ENCODE measurements around the gene APOBEC3F.
"Not testable (repeated sequence)": the region's sequence is repeated elsewhere in the genome, so short reads cannot be mapped to it uniquely, and the experiment has no call there.

Gene APOBEC3F

DNA sequence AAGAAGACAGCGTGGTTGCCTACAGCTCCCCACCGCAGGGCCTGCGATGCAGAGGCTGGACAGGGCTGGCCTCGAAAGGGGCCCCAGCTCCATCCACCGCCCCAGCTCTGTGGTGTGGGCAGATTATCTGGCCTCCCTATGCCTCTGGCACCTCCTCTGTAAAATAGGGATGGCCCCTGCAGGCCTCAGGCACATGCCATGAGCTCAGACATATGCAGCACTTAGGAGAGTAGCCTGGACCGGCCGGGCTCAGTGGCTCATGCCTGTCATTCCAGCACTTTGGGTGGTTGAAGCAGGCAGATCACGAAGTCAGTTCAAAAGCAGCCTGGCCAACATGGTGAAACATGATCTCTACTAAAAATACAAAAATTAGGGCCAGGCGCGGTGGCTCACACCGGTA lies 12.4 kb upstream of the APOBEC3F start:
- DNase-seq: no peak

DNA sequence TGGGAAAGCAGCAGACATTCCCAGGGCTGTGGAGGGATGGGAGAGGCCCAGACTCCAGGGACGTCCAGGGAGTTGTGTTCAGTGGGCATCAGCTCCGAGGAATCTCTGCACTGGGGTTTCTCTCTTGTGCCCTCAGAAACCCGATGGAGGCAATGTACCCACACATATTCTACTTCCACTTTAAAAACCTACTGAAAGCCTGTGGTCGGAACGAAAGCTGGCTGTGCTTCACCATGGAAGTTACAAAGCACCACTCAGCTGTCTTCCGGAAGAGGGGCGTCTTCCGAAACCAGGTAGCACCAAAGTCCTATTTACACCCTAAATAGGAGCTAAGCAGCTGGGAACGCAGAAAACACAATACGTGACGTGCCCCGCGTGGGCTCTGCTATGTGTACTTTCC lies 11.4 kb upstream of the APOBEC3F start:
- DNase-seq: no peak

DNA sequence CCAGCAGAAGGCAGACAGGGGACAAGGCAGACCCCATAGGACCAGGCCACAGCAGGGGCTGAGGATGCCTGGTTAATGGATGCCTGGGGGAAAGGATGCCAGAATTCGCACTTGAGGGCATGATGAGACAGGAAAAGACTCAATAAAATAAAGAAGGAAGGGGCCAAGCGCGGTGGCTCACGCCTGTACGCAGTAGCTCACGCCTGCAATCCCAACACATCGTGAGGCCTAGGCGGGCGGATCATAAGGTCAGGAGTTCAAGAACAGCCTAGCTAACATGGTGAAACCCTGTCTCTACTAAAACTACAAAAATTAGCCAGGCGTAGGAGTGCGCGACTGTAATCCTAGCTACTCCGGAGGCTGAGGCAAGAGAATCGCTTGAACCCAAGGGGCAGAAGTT lies 10.0 kb upstream of the APOBEC3F start:
- DNase-seq: no peak

DNA sequence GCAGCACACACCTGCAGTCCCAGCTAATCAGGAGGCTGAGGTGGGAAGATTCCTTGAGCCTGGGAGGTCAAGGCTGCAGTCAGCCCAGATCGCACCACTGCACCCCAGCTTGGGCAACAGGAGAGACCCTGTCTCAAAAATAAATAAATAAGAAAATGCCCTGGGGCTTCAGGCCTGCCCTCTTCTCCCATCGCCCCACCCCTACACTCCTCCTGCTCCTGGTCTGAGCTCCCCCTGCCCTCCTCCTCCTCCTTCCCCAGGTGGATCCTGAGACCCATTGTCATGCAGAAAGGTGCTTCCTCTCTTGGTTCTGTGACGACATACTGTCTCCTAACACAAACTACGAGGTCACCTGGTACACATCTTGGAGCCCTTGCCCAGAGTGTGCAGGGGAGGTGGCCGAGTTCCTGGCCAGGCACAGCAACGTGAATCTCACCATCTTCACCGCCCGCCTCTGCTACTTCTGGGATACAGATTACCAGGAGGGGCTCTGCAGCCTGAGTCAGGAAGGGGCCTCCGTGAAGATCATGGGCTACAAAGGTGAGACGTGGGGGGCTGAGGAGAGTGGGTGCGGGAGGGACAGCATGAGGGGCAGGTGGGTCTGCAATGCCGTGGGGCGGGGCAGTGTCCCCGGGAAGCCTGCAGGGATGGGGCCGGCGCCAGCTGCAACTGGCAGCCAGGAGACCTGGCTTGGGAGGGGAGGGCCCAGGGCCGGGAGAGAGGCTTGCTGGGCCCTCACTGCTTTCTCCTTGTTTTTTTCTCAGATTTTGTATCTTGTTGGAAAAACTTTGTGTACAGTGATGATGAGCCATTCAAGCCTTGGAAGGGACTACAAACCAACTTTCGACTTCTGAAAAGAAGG lies 9.0 kb upstream of the APOBEC3F start:
- DNase-seq: not testable (repeated sequence)

DNA sequence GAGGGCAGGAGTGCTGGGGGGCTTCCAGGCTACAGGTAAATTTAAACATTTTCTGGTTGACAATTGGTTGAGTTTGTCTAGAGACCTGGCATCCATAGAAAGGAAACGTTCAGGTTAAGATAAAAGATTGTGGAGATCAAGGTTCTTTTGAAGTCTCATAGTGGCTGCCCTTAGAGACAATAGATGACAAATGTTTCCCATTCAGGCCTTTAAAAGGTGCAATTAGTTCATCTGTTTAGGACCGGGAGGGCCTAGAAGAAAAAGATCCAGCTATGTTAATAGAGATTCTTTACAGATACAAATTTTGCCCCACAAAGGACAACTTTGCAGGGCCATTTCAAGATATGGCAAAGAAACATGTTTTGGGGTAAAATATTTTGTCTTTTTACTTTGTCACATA lies 3.6 kb upstream of the APOBEC3F start:
- not testable (repeated sequence) for DNase-seq

DNA sequence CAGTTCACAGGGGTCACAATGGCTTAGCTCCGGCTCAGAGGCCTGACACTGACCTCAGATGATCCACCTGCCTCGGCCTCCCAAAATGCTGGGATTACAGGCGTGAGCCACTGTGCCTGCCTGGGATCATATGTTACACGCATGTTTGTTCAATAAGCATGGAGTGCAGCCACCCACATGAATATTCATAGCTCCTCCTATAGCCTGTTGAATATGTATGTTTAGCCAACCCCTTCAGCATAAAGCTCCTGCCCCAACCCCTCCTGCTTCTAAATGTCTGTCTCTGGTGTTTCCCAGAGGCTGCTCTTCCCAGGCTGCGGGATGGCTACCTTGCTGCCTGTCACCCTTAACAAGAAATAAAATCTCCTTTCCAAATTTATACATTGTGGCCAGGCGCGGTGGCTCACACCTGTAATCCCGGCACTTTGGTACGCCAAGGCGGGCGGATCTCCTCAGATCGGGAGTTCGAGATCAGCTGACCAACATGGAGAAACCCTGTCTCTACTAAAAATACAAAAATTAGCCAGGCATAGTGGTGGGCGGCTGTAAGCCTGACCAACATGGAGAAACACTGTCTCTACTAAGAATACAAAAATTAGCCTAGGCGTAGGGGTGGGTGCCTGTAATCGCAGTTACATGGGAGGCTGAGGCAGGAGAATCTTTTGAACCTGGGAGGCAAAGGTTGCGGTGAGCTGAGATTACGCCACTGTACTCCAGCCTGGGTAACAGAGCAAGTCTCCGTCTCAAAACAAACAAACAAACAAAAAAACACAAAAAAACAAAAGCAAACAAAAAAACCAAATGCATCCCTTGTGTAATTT lies 1.1 kb upstream of the APOBEC3F start:
- DNase-seq: no peak

DNA sequence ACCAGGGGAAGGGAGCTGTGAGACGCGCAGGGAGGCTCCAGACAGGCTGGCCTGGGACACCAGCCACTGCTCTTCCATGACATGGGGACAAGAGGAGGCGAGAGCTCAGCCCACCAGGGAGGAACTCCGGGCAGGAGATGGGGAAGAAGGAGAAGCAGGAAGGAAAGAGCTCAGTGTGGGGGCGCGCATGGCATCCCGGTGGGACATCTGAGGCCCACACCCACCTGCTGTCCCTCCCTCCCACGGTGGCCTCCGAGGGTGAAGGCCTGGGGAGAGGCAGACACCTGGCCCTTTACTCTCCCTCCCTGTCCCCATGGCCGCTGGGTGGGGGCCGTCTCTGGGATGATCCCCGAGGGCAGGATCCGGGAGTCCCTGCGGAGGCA lies 518 bp upstream of the APOBEC3F start:
- not testable (repeated sequence) for DNase-seq

DNA sequence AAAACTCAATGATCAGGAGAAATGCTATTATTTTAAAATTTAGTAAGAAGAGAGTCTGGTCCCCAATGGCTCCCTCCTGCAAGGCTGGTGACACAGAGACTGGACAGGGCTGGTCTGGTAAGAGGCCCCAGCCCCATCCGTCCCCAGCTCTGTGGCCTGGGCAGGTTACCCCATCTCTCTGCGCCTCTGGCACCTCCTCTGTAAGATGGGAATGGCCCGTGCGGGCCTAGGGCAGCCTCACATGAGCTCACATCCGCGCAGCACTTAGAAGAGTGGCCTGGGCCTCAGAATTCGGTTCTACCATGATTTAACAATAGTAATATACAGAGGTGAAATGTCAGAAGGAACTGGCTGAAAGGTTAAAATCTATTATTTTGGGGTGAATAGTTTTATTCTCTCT lies 1.2 kb downstream of the APOBEC3F start:
- no peak for DNase-seq

DNA sequence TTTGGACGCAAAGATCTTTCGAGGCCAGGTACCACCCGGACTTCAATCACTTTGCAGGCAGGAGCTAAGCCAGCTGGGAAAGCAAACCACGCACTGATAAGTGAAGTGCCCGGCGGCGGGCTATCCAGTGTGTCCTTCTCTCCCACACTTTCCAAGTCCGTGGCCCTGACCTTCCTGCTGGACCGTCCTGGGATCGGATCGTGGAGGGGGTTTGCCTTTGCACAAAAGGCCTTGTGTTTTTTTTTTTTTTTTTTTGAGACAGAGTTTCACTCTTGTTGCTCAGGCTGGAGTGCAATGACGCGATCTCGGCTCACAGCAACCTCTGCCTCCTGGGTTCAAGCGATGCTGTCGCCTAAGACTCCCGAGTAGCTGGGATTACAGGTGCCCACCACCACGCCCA lies 2.4 kb downstream of the APOBEC3F start:
- not testable (repeated sequence) for DNase-seq

DNA sequence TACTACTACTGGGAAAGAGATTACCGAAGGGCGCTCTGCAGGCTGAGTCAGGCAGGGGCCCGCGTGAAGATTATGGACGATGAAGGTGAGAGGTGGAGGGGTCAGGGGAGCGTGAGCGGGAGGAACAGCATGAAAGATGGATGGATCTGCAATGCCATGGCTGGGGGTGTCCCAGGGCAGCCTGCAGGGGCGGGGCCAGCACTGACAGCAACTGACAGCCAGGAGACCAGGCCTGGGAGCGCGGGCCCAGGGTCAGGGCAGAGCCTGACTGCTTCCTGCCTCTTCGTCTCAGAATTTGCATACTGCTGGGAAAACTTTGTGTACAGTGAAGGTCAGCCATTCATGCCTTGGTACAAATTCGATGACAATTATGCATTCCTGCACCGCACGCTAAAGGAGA lies 4.5 kb downstream of the APOBEC3F start:
- DNase-seq: not testable (repeated sequence)

DNA sequence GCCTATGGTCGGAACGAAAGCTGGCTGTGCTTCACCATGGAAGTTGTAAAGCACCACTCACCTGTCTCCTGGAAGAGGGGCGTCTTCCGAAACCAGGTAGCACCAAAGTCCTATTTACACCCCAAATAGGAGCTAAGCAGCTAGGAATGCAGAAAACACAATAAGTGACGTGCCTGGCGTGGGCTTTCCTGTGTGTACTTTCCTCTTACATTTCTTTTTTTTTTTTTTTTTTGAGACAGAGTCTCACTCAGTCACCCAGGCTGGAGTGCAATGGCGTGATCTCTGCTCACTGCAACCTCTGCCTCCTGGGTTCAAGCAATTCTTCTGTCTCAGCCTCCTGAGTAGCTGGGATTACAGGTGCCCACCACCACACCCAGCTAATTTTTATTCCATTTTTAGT lies 8.8 kb downstream of the APOBEC3F start:
- not testable (repeated sequence) for DNase-seq

DNA sequence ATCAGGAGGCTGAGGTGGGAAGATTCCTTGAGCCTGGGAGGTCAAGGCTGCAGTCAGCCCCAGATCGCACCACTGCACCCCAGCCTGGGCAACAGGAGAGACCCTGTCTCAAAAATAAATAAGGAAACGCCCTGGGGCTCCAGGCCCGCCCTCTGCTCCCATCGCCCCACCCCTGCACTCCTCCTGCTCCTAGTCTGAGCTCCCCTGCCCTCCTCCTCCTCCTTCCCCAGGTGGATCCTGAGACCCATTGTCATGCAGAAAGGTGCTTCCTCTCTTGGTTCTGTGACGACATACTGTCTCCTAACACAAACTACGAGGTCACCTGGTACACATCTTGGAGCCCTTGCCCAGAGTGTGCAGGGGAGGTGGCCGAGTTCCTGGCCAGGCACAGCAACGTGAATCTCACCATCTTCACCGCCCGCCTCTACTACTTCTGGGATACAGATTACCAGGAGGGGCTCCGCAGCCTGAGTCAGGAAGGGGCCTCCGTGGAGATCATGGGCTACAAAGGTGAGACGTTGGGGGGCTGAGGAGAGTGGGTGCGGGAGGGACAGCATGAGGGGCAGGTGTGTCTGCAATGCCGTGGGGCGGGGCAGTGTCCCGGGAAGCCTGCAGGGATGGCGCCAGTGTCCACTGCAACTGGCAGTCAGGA lies 11.3 kb downstream of the APOBEC3F start:
- not testable (repeated sequence) for DNase-seq

DNA sequence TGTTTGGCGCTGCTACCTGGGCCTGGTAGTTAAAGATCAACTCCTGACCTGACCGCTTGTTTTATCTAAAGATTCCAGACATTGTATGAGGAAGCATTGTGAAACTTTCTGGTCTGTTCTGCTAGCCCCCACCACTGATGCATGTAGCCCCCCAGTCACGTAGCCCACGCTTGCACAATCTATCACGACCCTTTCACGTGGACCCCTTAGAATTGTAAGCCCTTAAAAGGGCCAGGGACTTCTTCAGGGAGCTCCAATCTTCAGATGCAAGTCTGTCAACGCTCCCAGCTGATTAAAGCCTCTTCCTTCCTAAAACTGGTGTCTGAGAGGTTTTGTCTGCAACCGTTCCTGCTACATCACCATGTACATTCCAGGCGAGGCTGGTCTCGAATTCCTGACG lies 15.0 kb downstream of the APOBEC3F start:
- no peak for DNase-seq

DNA sequence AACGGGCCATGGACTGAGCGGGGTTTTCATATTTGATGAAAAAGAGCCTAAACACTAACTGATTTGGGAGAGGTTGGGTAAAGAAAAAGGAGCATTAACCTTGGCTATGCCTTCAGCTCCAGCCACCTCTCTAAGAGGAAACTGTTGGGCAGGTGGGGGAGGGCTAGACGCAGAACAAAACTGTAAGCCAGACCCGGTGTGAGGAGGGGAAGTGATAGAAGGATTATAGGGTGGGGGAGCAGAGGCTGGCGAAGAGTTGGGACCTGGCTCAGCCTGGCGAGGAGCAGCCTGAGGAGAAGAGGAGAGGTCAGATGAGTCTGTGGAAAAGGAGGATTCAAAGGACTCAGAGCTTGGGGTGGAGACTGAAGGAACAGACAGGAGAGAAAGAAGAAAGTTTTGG lies 20.6 kb downstream of the APOBEC3F start:
- not testable (repeated sequence) for DNase-seq

DNA sequence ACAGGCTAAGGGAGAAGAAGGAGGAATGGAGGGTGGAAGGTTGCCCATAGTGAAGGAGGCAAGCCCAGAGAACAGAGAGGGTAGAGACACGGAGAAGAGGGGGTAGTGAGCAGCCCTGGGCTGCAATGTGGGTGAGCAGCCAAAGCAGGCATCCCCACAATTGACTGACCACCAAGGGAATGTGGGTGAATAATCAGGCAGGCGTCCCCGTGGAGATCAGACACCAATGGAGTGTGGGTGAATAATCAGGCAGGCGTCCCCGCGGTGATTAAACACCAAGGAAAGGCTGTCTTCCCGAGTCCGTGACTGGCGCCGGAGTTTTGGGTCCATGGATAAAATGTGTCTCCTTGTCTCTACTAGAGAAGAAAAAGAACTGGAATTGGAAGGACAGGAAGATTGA lies 21.3 kb downstream of the APOBEC3F start:
- not testable (repeated sequence) for DNase-seq

DNA sequence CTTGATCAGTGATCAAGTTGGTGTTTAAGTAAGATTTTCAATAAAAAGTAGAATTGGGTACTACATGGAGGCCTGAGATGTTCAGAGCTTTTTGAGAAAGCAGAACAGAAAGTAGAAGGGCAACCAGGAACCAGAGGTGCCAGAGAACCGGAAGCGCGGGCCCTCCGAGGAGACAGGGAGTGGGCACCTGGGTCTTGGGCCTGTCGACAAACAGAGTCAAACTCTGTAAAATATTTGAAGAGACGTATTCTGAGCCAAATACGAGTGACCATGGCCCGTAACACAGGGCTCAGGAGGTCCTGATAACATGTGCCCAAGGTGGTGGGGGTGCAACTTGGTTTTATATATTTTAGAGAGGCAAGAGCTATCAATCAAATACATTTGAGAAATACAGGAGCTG lies 23.2 kb downstream of the APOBEC3F start:
- not testable (repeated sequence) for DNase-seq

DNA sequence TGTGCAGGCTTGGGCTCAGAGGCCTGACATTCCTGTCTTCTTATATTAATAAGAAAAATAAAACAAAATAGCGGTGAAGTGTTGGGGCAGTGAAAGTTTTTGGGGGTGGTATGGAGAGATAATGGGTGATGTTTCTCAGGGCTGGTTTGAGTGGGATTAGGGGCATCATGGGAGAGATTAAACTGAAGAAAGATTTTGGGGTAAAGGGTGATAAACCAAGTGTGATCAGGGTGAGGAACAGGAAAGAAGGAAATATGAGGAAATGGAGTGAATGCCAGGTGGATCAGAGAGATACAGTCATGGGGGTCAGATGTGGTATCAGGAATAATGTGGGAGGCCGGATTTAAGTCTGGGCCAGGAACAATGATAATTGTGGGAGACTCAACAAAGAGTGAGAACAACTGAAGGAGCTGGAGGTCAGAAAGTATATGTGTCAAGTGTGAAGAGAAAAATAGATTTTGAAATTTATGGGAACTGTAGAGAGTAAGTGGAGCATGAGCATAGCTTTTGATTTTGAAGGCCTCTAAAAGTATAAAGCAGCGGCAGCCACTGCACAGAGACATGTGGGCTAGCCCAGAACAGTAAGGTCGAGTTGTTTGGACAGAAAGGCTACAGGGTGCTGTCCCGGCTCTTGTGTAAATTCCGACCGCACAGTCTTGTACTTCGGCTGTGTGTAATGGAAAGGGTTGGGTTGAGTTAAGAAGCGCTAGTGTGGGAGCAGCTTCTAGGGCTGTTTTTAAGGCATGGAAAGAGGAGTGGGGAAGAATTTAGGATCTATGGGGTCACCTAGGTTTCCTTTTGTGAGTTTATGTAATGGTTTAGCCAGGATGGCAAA lies 26.0 kb downstream of the APOBEC3F start:
- not testable (repeated sequence) for DNase-seq

DNA sequence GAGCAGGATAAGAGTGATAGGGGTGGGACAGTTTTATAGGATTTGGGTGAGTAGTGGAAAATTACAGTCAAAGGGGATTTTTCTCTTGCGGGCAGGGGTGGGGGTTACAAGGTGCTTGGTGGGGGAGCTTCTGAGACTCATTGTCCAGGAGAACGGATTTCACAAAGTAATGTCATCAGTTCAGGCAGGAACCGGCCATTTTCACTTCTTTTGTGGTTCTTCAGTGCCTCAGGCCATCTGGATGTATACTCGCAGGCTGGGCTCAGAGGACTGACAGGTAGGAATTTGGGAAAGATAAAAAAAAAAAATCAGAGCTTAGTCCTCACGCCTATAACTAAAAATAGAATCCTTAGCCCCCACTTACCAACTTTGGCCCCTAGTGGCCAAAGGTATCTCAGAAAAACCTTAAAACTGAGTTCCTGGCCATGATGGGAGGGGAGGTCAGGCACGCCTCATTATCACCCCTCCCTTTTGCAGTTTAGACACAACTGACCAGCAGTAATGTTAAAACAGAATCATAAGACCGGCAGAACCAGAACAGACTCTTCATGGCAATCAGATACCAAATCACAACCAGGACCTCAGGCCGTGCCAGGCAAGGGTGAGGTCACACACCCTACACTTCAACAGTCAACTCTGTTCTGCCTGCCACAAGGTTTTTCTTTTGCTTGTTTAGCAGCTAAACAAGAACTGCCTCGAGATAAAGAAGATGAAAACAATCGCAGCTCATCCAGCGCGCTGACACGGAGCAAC lies 27.5 kb downstream of the APOBEC3F start:
- DNase-seq: no peak

DNA sequence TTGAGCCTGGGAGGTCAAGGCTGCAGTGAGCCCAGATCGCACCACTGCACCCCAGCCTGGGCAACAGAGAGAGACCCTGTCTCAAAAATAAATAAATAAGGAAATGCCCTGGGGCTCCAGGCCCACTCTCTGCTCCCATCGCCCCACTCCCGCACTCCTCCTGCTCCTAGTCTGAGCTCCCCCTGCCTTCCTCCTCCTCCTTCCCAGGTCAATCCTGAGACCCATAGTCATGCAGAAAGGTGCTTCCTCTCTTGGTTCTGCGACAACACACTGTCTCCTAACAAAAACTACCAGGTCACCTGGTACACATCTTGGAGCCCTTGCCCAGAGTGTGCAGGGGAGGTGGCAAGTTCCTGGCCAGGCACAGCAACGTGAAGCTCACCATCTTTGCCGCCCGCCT lies 29.5 kb downstream of the APOBEC3F start:
- DNase-seq: no peak

DNA sequence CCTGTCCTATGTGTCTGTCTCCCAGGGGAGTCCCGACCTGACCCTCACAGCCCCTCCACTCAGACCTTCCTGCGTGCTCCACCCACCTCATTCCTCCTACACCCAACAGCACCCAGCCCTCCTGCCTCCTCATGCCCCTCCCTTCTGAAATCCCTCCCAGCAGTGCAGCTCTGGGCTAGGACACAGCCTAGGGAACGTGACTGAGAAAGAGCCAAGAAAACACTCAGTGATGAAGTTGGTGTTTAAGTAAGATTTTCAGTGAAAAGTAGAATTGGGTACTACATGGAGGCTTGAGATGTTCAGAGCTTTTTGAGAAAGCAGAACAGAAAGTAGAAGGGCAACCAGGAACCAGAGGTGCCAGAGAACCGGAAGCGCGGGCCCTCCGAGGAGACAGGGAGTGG lies 31.9 kb downstream of the APOBEC3F start:
- DNase-seq: not testable (repeated sequence)

DNA sequence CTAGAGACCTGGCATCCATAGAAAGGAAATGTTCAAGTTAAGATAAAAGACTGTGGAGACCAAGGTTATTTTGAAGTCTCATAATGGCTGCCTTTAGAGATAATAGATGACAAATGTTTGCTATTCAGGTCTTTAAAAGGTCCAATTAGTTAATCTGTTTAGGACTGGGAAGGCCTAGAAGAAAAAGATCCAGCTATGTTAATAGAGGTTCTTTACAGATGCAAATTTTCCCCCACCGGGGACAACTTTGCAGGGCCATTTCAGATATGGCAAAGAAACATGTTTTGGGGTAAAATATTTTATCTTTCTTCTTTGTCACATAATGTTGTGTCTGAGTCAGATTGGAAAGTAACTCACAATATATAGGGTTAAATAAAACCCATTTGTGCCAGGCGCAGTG lies 33.3 kb downstream of the APOBEC3F start:
- no peak for DNase-seq
